ENCODE results near the gene CEPT1.

Gene CEPT1

DNA sequence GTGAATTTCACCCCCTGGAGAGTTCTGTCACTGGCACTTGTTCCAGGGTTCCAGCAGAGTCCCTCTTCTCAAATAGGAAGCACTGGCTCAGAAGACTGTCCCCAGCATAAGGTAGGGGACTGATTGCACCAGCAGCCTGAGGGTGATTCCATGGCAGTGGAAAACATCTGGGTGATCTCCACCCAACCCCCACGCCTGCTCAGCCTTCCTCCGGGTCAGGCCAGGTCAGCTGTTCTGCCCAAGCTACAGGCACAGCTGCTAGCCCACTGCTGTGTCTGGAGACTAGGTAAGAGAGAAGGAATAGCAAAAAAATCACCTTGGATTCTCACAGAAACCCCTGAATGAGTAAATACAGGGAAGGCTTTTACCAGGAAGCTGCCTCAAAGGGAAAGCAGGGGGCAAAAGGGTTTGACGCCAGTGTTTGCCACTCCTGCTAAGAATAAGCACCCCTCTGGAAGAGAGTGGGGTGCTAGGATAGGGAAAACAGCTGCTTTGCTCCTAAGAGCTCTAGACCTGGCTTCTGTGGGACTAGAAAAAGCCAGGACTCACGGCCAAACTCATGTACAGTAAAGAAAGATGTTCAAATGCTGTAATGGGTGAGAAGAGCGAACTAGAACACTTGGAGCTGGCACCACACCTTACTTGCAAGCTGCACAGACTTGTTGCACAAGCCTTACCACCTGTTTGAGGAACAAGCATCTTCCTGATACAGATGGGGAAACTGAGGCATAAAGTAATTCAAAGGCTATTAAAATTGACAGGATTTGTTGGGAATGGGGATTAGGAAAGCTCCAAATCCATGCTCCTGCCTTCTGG, 61.5 kb downstream of the CEPT1 start:
- DNase-seq (ENCODE audit: low spot score), result no peak
- no peak overlapping the region for H3K27ac ChIP-seq
- CTCF ChIA-PET, result no interaction called here
- POLR2A ChIA-PET (ENCODE audit: low non-redundant PET), result no interaction called here
- TF ChIP-seq, protein P1, sequence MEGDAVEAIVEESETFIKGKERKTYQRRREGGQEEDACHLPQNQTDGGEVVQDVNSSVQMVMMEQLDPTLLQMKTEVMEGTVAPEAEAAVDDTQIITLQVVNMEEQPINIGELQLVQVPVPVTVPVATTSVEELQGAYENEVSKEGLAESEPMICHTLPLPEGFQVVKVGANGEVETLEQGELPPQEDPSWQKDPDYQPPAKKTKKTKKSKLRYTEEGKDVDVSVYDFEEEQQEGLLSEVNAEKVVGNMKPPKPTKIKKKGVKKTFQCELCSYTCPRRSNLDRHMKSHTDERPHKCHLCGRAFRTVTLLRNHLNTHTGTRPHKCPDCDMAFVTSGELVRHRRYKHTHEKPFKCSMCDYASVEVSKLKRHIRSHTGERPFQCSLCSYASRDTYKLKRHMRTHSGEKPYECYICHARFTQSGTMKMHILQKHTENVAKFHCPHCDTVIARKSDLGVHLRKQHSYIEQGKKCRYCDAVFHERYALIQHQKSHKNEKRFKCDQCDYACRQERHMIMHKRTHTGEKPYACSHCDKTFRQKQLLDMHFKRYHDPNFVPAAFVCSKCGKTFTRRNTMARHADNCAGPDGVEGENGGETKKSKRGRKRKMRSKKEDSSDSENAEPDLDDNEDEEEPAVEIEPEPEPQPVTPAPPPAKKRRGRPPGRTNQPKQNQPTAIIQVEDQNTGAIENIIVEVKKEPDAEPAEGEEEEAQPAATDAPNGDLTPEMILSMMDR (conservative IDR thresholded peaks at IDR 0.05; ENCODE audit: low read depth), result no peak

DNA sequence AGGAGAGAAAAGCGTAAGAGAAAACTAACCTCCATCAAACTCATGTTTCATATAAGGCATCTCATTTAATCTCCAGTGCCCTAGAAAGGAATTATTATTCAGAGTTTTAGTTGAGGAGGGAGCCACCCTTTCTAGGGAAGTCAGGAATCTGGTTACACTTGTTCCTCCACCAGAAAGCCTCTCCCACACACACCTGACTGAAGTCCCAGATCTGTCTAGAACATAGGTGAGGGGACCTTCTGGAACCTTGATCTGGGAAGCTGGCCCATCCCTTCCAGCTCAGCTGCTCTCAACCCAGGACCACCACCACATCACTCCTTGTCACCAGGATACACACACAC, 62.3 kb downstream of the CEPT1 start:
- no peak overlapping the region for H3K27ac ChIP-seq
- ChIA-PET CTCF (interaction anchor here (0.6 kb wide), 1 partner anchor 95 kb away, joined by 3 read pairs; no protein-coding TSS in a partner anchor), POLR2A (ENCODE audit: low non-redundant PET) (no interaction called here)
- peak; percentile 57 for DNase-seq (ENCODE audit: low spot score)
- TF ChIP-seq, protein P1 (conservative IDR thresholded peaks at IDR 0.05; ENCODE audit: low read depth), result no peak

DNA sequence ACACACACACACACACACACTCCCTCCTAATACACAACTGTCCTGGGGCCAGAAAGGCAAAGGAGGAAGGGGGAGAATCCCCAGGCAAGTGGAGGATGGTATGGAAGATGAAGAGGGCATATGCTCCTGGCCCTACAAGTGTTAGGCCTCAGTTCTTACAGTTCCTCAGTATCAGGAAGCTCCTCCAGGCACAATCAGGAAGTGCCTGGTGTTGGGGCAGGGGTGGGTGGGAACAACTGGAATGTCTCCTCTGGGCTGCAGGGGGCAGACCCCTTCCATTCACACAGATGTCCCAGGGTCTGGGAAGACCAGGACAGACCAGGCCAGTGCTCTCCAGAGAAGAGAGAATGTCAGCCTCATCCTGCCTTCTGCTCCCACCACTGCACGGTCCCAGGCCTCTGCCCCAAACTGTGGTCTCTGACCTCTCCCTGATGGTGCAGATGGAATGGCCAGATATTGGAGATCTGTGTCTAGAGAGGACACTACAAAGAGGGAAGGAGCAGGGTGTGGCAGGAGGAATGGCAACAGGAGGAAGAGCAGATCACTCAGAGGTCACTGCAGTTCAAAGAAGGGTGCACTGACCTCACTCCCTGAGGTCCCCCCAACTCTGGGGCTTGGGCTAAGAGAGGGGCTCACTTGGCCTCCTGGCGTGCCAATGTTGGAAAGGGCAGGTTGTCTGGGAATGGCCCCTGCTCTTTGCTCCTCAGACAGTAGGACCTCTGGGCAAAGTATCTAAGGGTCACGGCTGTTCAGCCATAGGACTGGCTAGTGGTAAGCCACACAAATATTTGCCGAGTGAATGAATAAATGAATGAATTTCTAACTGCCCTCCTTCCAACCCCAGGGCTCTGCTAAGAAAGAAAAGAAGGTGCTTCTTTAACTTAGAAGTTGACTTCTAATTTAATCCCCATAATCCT, 62.9 kb downstream of the CEPT1 start:
- TF ChIP-seq, protein P1 (conservative IDR thresholded peaks at IDR 0.05; ENCODE audit: low read depth), result no peak
- CTCF ChIA-PET, result interaction anchor here (0.6 kb wide), 1 partner anchor 94 kb away, joined by 3 read pairs; no protein-coding TSS in a partner anchor
- POLR2A ChIA-PET (ENCODE audit: low non-redundant PET), result no interaction called here
- peak overlapping the region; percentile 64 for H3K27ac ChIP-seq
- no peak for DNase-seq (ENCODE audit: low spot score)

DNA sequence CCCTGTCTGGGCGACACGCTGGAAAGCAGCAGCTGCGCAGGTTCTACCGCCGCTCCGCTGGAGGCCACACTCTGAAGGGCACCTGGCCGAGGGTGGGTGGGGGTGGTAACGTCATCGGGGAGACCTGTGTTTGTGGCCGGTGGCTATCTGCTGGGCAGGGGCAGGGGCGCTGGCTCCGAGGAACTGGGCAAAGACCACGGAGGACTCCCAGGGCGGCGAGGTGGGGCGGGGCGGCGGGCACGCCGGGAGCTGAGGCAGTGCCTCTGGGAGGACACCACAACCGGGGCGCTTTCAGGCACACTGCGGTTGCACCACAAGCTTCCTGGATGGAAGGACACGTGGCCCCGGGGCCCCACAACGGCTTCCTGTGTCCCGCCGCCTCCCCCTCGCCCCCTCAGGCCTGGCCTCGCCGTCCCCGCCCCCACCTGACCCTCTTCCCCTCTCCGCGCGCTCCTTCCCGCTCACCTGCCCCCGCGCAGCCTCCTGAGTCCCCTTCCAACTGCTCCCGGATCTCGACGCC, 63.7 kb downstream of the CEPT1 start:
- POLR2A ChIA-PET (ENCODE audit: low non-redundant PET), result interaction anchor here (0.6 kb wide), 1 partner anchor 30 kb away, joined by 3 read pairs; no protein-coding TSS in a partner anchor
- peak overlapping the region; percentile 64 for H3K27ac ChIP-seq

DNA sequence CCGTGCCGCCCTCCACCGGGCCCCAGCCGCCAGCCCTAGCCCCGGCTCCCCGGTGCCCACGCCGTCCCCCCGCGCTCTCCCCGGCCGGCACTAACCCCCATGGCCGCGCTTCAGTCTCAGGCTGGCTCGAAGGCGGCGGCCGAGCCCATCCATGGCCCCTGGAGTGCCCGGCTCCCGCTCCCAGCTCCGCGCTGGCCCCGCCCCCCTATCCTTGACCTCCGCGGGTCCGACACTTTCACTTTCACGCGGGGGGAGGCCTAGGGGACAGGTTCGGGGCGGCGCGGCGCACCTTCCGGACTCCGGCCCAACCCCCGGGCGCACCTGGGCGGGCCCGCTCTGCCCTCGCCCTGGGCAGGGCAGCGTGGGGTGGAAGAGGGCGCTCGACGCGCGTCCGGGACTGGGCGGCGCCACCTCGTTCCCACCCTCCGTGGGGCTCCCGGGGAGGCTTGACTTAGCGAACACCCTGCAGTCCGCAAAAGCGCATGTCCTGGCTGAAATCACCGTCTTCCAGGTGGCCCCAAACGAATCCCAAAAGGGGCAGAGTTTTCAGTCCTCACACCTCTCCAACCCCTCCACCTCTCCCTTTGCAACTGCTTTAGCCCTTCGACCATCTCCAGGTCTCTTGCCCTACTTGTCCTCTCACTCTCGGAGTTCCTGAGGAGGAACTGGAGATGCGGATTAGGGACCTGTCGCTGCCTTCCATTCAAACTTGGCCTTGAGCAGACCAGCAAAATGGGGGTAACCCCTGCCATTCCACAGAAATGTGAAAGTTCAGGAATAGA, 64.4 kb downstream of the CEPT1 start:
- CTCF ChIA-PET, result no interaction called here
- H3K27ac ChIP-seq, result peak overlapping the region; percentile 64
- TF ChIP-seq, protein P1 (conservative IDR thresholded peaks at IDR 0.05; ENCODE audit: low read depth), result no peak
- peak; percentile 59 for DNase-seq (ENCODE audit: low spot score)
- POLR2A ChIA-PET (ENCODE audit: low non-redundant PET), result interaction anchor here (0.6 kb wide), 1 partner anchor 31 kb away, joined by 3 read pairs; no protein-coding TSS in a partner anchor

More for the DNA sequence above, 63.7 kb downstream of the CEPT1 start:
- CTCF ChIA-PET, result no interaction called here
- peak; percentile 85 for DNase-seq (ENCODE audit: low spot score)
- TF ChIP-seq, protein P1 (conservative IDR thresholded peaks at IDR 0.05; ENCODE audit: low read depth), result no peak
